Uterus (tissue), 4 donors: ENCODE measurements around the gene TMEM150A. TPM values are rescaled to one million over a fixed set of nuclear protein-coding genes. Genes with fewer than 3 reads are reported as not detected.
A peak's percentile ranks its signal among the peaks of the same experiment; 100 is the strongest.

Experiments
- DNase-seq, 2 donors: peaks; one replicate each; pipeline ENCODE4 v3.0.0-alpha.2; 2019 to 2020
- H3K27ac ChIP-seq, 2 donors: fragments of 200-600 bp; sonication (generic); 1 replicate in 1 of 2; 2 replicates in 1 of 2; pipeline ENCODE4 v1.5.1; 2016 to 2018
- H3K27me3 ChIP-seq, 2 donors: fragments of 200-600 bp; sonication (generic); one replicate each; pipeline ENCODE4 v1.5.1; 2018 to 2019; ENCODE audit warnings: control low read depth in 1 of 2
- H3K36me3 ChIP-seq, 2 donors: fragments of 200-600 bp; sonication (generic); one replicate each; pipeline ENCODE4 v1.5.1; 2019; ENCODE audit warnings: control low read depth in 1 of 2
- H3K4me1 ChIP-seq, 2 donors: fragments of 200-600 bp; sonication (generic); one replicate each; pipeline ENCODE4 v1.5.1; 2018 to 2019; ENCODE audit warnings: control low read depth in 1 of 2
- H3K4me3 ChIP-seq, 2 donors: fragments of 200-600 bp; sonication (generic); 1 replicate in 1 of 2; 2 replicates in 1 of 2; pipeline ENCODE4 v1.5.1; 2018 to 2019; ENCODE audit warnings: mild to moderate bottlenecking in 1 of 2
- H3K9me3 ChIP-seq, 2 donors: fragments of 200-600 bp; sonication (generic); one replicate each; pipeline ENCODE4 v1.5.1; 2019; ENCODE audit warnings: control low read depth in 1 of 2
- CTCF ChIP-seq, 4 experiments: fragments of 200-600 bp in 2 of 4; fragments of 450-650 bp in 2 of 4; sonication (generic) in 2 of 4; IDR thresholded peaks; one replicate each; pipeline ENCODE4 v1.5.1; 2016 to 2019; ENCODE audit warnings: antibody characterized with exemption in 4 of 4, mild to moderate bottlenecking in 2 of 4, moderate library complexity in 1 of 4
- POLR2A ChIP-seq, 2 donors: fragments of 450-650 bp; IDR thresholded peaks; one replicate each; pipeline ENCODE4 v1.6.1; 2016; ENCODE audit warnings: antibody characterized with exemption in 2 of 2, mild to moderate bottlenecking in 1 of 2, moderate library complexity in 1 of 2
- intact Hi-C: fragments of 100-400 bp; cut with DNase I; formaldehyde crosslinking; loops from one replicate; pipeline ENCODE4 v1.15.1; 2023; ENCODE audit warnings: low total_unique reads
- total RNA-seq, 4 donors: library from RNA; depleted of rRNA in 3 of 4; stranded (reverse); fragments of >200 nt in 3 of 4; gene quantifications; one replicate each; pipeline versions ENCODE4 v1.1.0 to v1.2.4, GENCODE V29; 2014 to 2023
- donor health status: DM: yes; HTN: yes; CAD: no.

Gene TMEM150A
- total RNA-seq, 4 donors from 2014 or later, result 2.6 to 24.1 (median 7.8) TPM; not detected in 1

DNA sequence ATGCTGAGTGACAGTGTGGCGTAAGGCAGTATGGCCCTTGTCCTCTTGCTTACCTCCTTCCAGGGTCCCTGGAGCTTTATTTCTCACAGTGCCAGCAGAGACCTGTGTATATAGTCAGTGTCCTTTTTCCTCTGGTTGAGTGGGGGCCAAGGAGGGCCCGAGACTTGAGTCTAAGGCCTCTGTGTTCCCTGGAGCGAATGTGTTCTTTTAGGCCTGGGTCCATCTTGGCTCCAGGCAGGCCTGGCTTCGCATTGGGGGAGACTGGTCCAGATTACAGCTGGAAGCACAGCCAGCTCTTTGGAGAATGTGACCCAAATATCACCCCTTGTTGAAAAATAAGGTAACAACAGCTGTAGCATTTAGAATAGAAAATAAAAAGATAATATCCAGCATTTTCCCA lies 13.3 kb downstream of the TMEM150A start:
- DNase-seq, result peak in 1 of 2 donors; percentile 70
- intact Hi-C loops, result no loop called here
- Histone ChIP-seq H3K9me3 (no peaks in the 10 kb centered on the region), H3K27ac (peak overlapping the region; percentile 74 to 79), H3K27me3 (no peaks in the 10 kb centered on the region), H3K36me3 (no peaks in the 10 kb centered on the region), H3K4me3 (no peak overlapping the region), H3K4me1 (peaks cover 0 to 12% of the 10 kb centered on the region in 2 donors)
- TF ChIP-seq POLR2A (IDR thresholded peaks at IDR 0.05) (no peak), CTCF (IDR thresholded peaks at IDR 0.05) (no peak)

- peaks cover 0 to 12% of the 10 kb centered on the region in 2 donors for H3K4me1 ChIP-seq
- intact Hi-C loops, result no loop called here
Observed at GRCh38 chr2:85588645-85589044, 13.9 kb downstream of the TMEM150A start.

GRCh38 chr2:85588236-85588635 lies 14.3 kb downstream of the TMEM150A start:
- H3K27ac ChIP-seq, result peak overlapping the region; percentile 74 to 79
- no peak for TF ChIP-seq CTCF (IDR thresholded peaks at IDR 0.05)
- TF ChIP-seq POLR2A (IDR thresholded peaks at IDR 0.05), result no peak
- DNase-seq, result no peak
- intact Hi-C loops, result no loop called here
- no peaks in the 10 kb centered on the region for H3K9me3 ChIP-seq
- H3K4me3 ChIP-seq, result no peak overlapping the region
- no peaks in the 10 kb centered on the region for H3K27me3 ChIP-seq
- no peaks in the 10 kb centered on the region for H3K36me3 ChIP-seq
- peaks cover 0 to 12% of the 10 kb centered on the region in 2 donors for H3K4me1 ChIP-seq

More at GRCh38 chr2:85588645-85589044, 13.9 kb downstream of the TMEM150A start:
- Histone ChIP-seq H3K27ac (peak overlapping the region; percentile 74 to 79), H3K27me3 (no peaks in the 10 kb centered on the region), H3K36me3 (no peaks in the 10 kb centered on the region), H3K9me3 (no peaks in the 10 kb centered on the region), H3K4me3 (no peak overlapping the region)
- TF ChIP-seq CTCF (IDR thresholded peaks at IDR 0.05) (no peak), POLR2A (IDR thresholded peaks at IDR 0.05) (no peak)
- DNase-seq, result no peak

- Histone ChIP-seq H3K27ac (peak overlapping the region; percentile 90 to 92), H3K9me3 (no peaks in the 10 kb centered on the region), H3K27me3 (no peaks in the 10 kb centered on the region), H3K4me1 (peaks cover 0 to under 1% of the 10 kb centered on the region in 2 donors), H3K36me3 (no peaks in the 10 kb centered on the region), H3K4me3 (no peak overlapping the region)
- intact Hi-C loops, result no loop called here
- TF ChIP-seq CTCF (IDR thresholded peaks at IDR 0.05), result no peak
- no peak for TF ChIP-seq POLR2A (IDR thresholded peaks at IDR 0.05)
- no peak for DNase-seq
Observed at GRCh38 chr2:85585781-85586105, 16.8 kb downstream of the TMEM150A start.

DNA sequence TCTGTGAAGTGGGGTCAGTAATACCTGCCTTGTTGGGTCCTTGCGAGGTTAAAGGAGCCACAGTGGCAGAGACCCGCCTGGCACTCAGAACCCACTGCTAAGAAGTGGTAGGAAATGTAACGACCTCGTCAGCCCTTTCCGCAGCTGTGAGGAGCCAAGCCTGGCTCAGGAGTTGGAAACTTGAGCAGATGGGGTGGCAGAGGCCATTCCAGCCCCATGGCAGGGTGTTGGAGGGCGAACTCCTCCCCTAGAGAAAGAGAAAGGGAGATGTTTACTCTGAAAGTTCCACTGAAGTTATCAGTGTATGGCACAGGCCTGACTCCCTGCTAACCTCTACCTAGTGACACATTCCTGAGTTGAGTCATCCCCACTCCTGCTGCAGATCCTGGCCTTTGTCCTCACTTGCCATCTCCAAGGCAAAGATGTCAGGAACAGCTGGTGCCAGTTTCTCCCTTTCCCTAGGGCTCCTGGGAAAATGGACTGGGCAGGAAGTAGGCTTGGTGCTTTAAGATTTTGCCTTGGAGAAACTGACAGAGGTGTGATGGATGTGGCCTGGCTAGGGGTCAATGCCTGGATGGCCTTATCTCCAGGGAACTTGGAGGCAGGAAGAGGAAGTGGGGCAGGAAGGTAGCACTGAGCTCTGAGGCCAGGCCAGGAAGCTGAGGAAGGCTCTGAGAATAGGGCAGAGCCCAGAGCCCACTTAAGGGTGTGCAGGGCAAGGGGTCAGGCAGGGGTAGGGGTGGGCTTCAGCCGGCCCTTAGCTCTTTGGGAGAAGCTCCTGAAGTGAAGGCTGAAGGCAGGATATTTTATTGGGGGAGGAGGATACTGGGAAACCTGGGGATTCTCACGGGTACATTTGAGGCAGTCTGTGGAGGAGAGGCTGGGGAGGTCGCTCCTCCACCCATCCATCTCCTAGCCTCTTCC lies 17.4 kb downstream of the TMEM150A start:
- Histone ChIP-seq H3K4me1 (no peaks in the 10 kb centered on the region), H3K36me3 (no peaks in the 10 kb centered on the region), H3K9me3 (no peaks in the 10 kb centered on the region), H3K27ac (peak overlapping the region; percentile 90 to 92), H3K27me3 (no peaks in the 10 kb centered on the region), H3K4me3 (peak overlapping the region; percentile 59 to 63)
- intact Hi-C loops, result no loop called here
- TF ChIP-seq CTCF (IDR thresholded peaks at IDR 0.05) (no peak), POLR2A (IDR thresholded peaks at IDR 0.05) (peak in 1 of 2 donors; percentile 13)
- DNase-seq, result peak; percentile 42 to 69
